ENCODE measurements around the gene RHOC.

Gene RHOC

GRCh38 chr1:112692681-112693080, 14.2 kb downstream of the RHOC start:
- Histone ChIP-seq H2AFZ (ENCODE audit: low read length, unreplicated experiment) (no peak overlapping the region), H3K4me3 (ENCODE audit: low read depth, low read length) (no peak overlapping the region), H3K36me3 (ENCODE audit: insufficient read depth, low read length) (peaks cover 16% of the 10 kb centered on the region; the same call in 1 of the 2 replicates), H3K4me1 (ENCODE audit: control insufficient read depth, insufficient read depth, low read length, unreplicated experiment) (no peaks in the 10 kb centered on the region), H3K79me2 (ENCODE audit: control insufficient read depth, insufficient read depth, low read length, unreplicated experiment) (peaks cover 8% of the 10 kb centered on the region), H3K27me3 (ENCODE audit: insufficient read depth, low read length) (no peaks in the 10 kb centered on the region), H3K27ac (ENCODE audit: low read depth, low read length) (no peak overlapping the region)

GRCh38 chr1:112689842-112690237, 17.1 kb downstream of the RHOC start:
- Histone ChIP-seq H3K4me1 (ENCODE audit: control insufficient read depth, insufficient read depth, low read length, unreplicated experiment) (peaks cover 4% of the 10 kb centered on the region), H3K79me2 (ENCODE audit: control insufficient read depth, insufficient read depth, low read length, unreplicated experiment) (peaks cover 23% of the 10 kb centered on the region), H3K4me3 (ENCODE audit: low read depth, low read length) (no peak overlapping the region), H2AFZ (ENCODE audit: low read length, unreplicated experiment) (no peak overlapping the region), H3K27ac (ENCODE audit: low read depth, low read length) (no peak overlapping the region), H3K36me3 (ENCODE audit: insufficient read depth, low read length) (peaks cover 16% of the 10 kb centered on the region; the same call in 1 of the 2 replicates), H3K27me3 (ENCODE audit: insufficient read depth, low read length) (no peaks in the 10 kb centered on the region)

DNA sequence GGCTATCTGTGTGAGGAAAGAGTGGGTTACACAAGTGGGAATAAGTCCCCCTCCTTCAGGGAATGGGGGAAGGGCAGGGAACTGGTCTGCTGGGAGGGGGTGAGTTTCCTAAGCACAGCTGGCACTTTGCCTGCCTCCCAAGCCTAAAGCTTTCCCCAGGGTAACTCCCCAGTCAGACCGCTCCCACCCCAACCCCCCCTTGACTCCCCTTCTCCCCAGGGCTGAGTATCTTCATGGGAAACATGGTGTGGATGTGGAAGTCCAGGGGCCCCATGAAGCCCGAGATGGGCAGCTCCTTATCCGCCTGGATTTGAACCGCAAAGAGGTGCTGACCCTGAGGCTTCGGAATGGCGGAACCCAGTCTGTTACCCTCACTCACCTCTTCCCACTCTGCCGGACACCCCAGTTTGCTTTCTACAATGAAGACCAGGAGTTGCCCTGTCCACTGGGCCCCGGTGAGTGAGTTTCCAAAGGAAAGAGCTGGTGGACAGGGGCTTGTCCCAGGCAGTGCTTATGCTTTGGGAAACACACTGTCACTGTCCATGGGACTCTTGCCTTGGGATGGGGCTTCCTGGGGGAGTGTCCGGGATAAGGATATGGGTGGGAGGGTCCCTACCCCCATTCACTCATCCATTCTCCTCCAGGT, 17.6 kb downstream of the RHOC start:
- peaks cover 16% of the 10 kb centered on the region; the same call in 1 of the 2 replicates for H3K36me3 ChIP-seq (ENCODE audit: insufficient read depth, low read length)
- no peak overlapping the region for H3K27ac ChIP-seq (ENCODE audit: low read depth, low read length)
- H3K79me2 ChIP-seq (ENCODE audit: control insufficient read depth, insufficient read depth, low read length, unreplicated experiment) = peaks cover 23% of the 10 kb centered on the region
- no peak overlapping the region for H3K4me3 ChIP-seq (ENCODE audit: low read depth, low read length)
- H2AFZ ChIP-seq (ENCODE audit: low read length, unreplicated experiment) = no peak overlapping the region
- no peaks in the 10 kb centered on the region for H3K27me3 ChIP-seq (ENCODE audit: insufficient read depth, low read length)
- H3K4me1 ChIP-seq (ENCODE audit: control insufficient read depth, insufficient read depth, low read length, unreplicated experiment) = peaks cover 4% of the 10 kb centered on the region

DNA sequence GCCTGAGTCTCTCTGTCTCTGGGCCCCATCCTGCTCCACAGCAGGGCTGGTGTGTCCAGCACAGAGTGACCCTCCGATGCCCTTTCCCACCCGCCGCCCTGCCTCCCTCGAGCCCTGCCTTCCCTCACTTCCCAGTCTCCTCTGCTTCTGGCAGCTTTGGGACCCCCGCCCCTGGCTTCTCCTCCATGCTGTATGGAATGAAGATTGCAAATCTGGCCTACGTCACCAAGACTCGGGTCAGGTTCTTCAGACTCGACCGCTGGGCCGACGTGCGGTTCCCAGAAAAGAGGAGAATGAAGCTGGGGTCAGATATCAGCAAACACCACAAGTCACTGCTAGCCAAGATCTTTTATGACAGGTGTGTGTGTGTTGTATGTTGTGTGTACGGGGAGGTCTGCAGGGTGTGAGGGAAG, 18.1 kb downstream of the RHOC start:
- no peak overlapping the region for H3K27ac ChIP-seq (ENCODE audit: low read depth, low read length)
- H3K36me3 ChIP-seq (ENCODE audit: insufficient read depth, low read length) = peaks cover 16% of the 10 kb centered on the region; the same call in 1 of the 2 replicates
- H3K27me3 ChIP-seq (ENCODE audit: insufficient read depth, low read length) = no peaks in the 10 kb centered on the region
- peaks cover 4% of the 10 kb centered on the region for H3K4me1 ChIP-seq (ENCODE audit: control insufficient read depth, insufficient read depth, low read length, unreplicated experiment)
- H3K79me2 ChIP-seq (ENCODE audit: control insufficient read depth, insufficient read depth, low read length, unreplicated experiment) = peaks cover 23% of the 10 kb centered on the region
- no peak overlapping the region for H2AFZ ChIP-seq (ENCODE audit: low read length, unreplicated experiment)
- H3K4me3 ChIP-seq (ENCODE audit: low read depth, low read length) = no peak overlapping the region

GRCh38 chr1:112687785-112688496, 19.0 kb downstream of the RHOC start:
- peaks cover 31% of the 10 kb centered on the region for H3K79me2 ChIP-seq (ENCODE audit: control insufficient read depth, insufficient read depth, low read length, unreplicated experiment)
- no peak overlapping the region for H3K27ac ChIP-seq (ENCODE audit: low read depth, low read length)
- H2AFZ ChIP-seq (ENCODE audit: low read length, unreplicated experiment) = no peak overlapping the region
- H3K27me3 ChIP-seq (ENCODE audit: insufficient read depth, low read length) = no peaks in the 10 kb centered on the region
- H3K4me1 ChIP-seq (ENCODE audit: control insufficient read depth, insufficient read depth, low read length, unreplicated experiment) = peaks cover 4% of the 10 kb centered on the region
- H3K36me3 ChIP-seq (ENCODE audit: insufficient read depth, low read length) = peaks cover 14% of the 10 kb centered on the region; the same call in 1 of the 2 replicates
- no peak overlapping the region for H3K4me3 ChIP-seq (ENCODE audit: low read depth, low read length)

DNA sequence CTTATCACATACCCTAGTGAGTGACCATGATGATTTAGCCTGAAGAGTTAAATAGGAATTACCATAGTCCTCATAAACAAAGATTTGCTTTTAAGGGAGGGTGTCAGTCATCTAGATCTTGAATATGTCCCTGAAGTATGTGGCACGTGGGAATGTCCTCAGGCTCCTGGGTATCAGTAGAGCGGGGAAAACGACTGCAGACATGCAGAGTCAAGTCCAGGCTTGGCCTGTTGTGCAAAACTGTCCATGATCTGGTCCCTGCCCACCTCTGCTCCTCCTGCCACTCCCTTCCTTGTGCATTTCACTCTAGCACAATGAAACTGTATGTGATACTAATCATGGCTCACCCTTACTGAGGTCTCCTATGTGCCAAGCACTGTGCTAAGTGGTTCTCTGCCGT, 19.6 kb downstream of the RHOC start:
- no peak overlapping the region for H3K27ac ChIP-seq (ENCODE audit: low read depth, low read length)
- H3K36me3 ChIP-seq (ENCODE audit: insufficient read depth, low read length) = peaks cover 10% of the 10 kb centered on the region; the same call in 1 of the 2 replicates
- peaks cover 33% of the 10 kb centered on the region for H3K79me2 ChIP-seq (ENCODE audit: control insufficient read depth, insufficient read depth, low read length, unreplicated experiment)

GRCh38 chr1:112686835-112687234, 20.1 kb downstream of the RHOC start:
- Histone ChIP-seq H2AFZ (ENCODE audit: low read length, unreplicated experiment) (no peak overlapping the region), H3K36me3 (ENCODE audit: insufficient read depth, low read length) (0 out of 2 replicates have a peak, but pooled peaks cover 4% of the 10 kb centered on the region), H3K4me3 (ENCODE audit: low read depth, low read length) (no peak overlapping the region), H3K79me2 (ENCODE audit: control insufficient read depth, insufficient read depth, low read length, unreplicated experiment) (peaks cover 38% of the 10 kb centered on the region), H3K4me1 (ENCODE audit: control insufficient read depth, insufficient read depth, low read length, unreplicated experiment) (peaks cover 4% of the 10 kb centered on the region), H3K27me3 (ENCODE audit: insufficient read depth, low read length) (no peaks in the 10 kb centered on the region), H3K27ac (ENCODE audit: low read depth, low read length) (no peak overlapping the region)

More for the DNA sequence above, 19.6 kb downstream of the RHOC start:
- no peak overlapping the region for H3K4me3 ChIP-seq (ENCODE audit: low read depth, low read length)
- no peak overlapping the region for H2AFZ ChIP-seq (ENCODE audit: low read length, unreplicated experiment)
- no peaks in the 10 kb centered on the region for H3K27me3 ChIP-seq (ENCODE audit: insufficient read depth, low read length)
- peaks cover 4% of the 10 kb centered on the region for H3K4me1 ChIP-seq (ENCODE audit: control insufficient read depth, insufficient read depth, low read length, unreplicated experiment)

- 0 out of 2 replicates have a peak, but pooled peaks cover under 1% of the 10 kb centered on the region for H3K36me3 ChIP-seq (ENCODE audit: insufficient read depth, low read length)
- H2AFZ ChIP-seq (ENCODE audit: low read length, unreplicated experiment) = no peak overlapping the region
- H3K27me3 ChIP-seq (ENCODE audit: insufficient read depth, low read length) = no peaks in the 10 kb centered on the region
- H3K79me2 ChIP-seq (ENCODE audit: control insufficient read depth, insufficient read depth, low read length, unreplicated experiment) = peaks cover 38% of the 10 kb centered on the region
- no peak overlapping the region for H3K4me3 ChIP-seq (ENCODE audit: low read depth, low read length)
- H3K27ac ChIP-seq (ENCODE audit: low read depth, low read length) = no peak overlapping the region
- peaks cover 4% of the 10 kb centered on the region for H3K4me1 ChIP-seq (ENCODE audit: control insufficient read depth, insufficient read depth, low read length, unreplicated experiment)
Observed at GRCh38 chr1:112686417-112686816, 20.5 kb downstream of the RHOC start.

- H3K4me1 ChIP-seq (ENCODE audit: control insufficient read depth, insufficient read depth, low read length, unreplicated experiment) = peaks cover 4% of the 10 kb centered on the region
- H3K27ac ChIP-seq (ENCODE audit: low read depth, low read length) = no peak overlapping the region
- no peak overlapping the region for H2AFZ ChIP-seq (ENCODE audit: low read length, unreplicated experiment)
- peaks cover 40% of the 10 kb centered on the region for H3K79me2 ChIP-seq (ENCODE audit: control insufficient read depth, insufficient read depth, low read length, unreplicated experiment)
- H3K36me3 ChIP-seq (ENCODE audit: insufficient read depth, low read length) = no peaks in the 10 kb centered on the region
- H3K4me3 ChIP-seq (ENCODE audit: low read depth, low read length) = no peak overlapping the region
- no peaks in the 10 kb centered on the region for H3K27me3 ChIP-seq (ENCODE audit: insufficient read depth, low read length)
Observed at GRCh38 chr1:112685913-112686312, 21.0 kb downstream of the RHOC start.

- Histone ChIP-seq H3K4me1 (ENCODE audit: control insufficient read depth, insufficient read depth, low read length, unreplicated experiment) (peaks cover 26% of the 10 kb centered on the region), H3K27me3 (ENCODE audit: insufficient read depth, low read length) (no peaks in the 10 kb centered on the region), H3K36me3 (ENCODE audit: insufficient read depth, low read length) (no peaks in the 10 kb centered on the region), H3K27ac (ENCODE audit: low read depth, low read length) (no peak overlapping the region), H2AFZ (ENCODE audit: low read length, unreplicated experiment) (no peak overlapping the region), H3K79me2 (ENCODE audit: control insufficient read depth, insufficient read depth, low read length, unreplicated experiment) (peaks cover 69% of the 10 kb centered on the region), H3K4me3 (ENCODE audit: low read depth, low read length) (no peak overlapping the region)
Observed at GRCh38 chr1:112678605-112679004, 28.3 kb downstream of the RHOC start.

GRCh38 chr1:112677501-112677900, 29.4 kb downstream of the RHOC start:
- Histone ChIP-seq H3K79me2 (ENCODE audit: control insufficient read depth, insufficient read depth, low read length, unreplicated experiment) (peaks cover 62% of the 10 kb centered on the region), H3K27me3 (ENCODE audit: insufficient read depth, low read length) (no peaks in the 10 kb centered on the region), H3K4me3 (ENCODE audit: low read depth, low read length) (no peak overlapping the region), H3K27ac (ENCODE audit: low read depth, low read length) (no peak overlapping the region), H3K4me1 (ENCODE audit: control insufficient read depth, insufficient read depth, low read length, unreplicated experiment) (peaks cover 37% of the 10 kb centered on the region), H3K36me3 (ENCODE audit: insufficient read depth, low read length) (no peaks in the 10 kb centered on the region), H2AFZ (ENCODE audit: low read length, unreplicated experiment) (no peak overlapping the region)
